Endothelial cell of umbilical vein (primary cell): ENCODE results near the gene NIPSNAP2. TPM values are rescaled to one million over a fixed set of nuclear protein-coding genes. Genes with fewer than 3 reads are reported as not detected.

Experiments
- BruUV-seq: library from RNA; stranded (reverse); fragments of 400-500 nt; replicated peaks from 2 replicates; lab custom pipeline; 2021; lab: Mats Ljungman, UMichigan
- CTCF ChIA-PET: fragments of 300-600, 350-600 bp; sonication (Branson Sonifier 250); formaldehyde crosslinking; loops from one replicate; lab custom pipeline; 2021; ENCODE audit warnings: antibody characterized with exemption, inconsistent platforms; lab: Charles Lee
- POLR2A ChIA-PET: fragments of 300-600, 350-600 bp; sonication (Branson Sonifier 250); formaldehyde crosslinking; loops from one replicate; lab custom pipeline; 2021; ENCODE audit warnings: antibody characterized with exemption, inconsistent platforms; lab: Charles Lee
- DNase-seq: peaks from one replicate; pipeline ENCODE4 v3.0.0-alpha.2; 2011; ENCODE audit warnings: low read depth, low spot score
- FAIRE-seq: peaks from 2 replicates; lab custom pipeline; 2011; peaks lifted over from hg19 to GRCh38; lab: Jason Lieb, UNC
- H2AFZ ChIP-seq: 2 replicates; pipeline ENCODE4 v1.6.0; 2012; ENCODE audit warnings: low read depth, low read length, control low read depth, inconsistent platforms
- H3K27ac ChIP-seq: 2 replicates; pipeline ENCODE4 v1.5.1; 2011; ENCODE audit warnings: low read depth, mild to moderate bottlenecking, control low read depth, low read length, moderate library complexity; ENCODE audit not compliant: insufficient read depth
- H3K27me3 ChIP-seq, 2 experiments: 2 replicates each; pipeline versions ENCODE4 v1.6.0 to v1.6.1; 2011; ENCODE audit warnings: low read length in 2 of 2, mixed read lengths in 1 of 2; ENCODE audit not compliant: control insufficient read depth in 2 of 2, insufficient read depth in 2 of 2
- H3K36me3 ChIP-seq, 2 experiments: 2 replicates in 1 of 2; 3 replicates in 1 of 2; pipeline ENCODE4 v1.5.1; 2011; ENCODE audit warnings: low read length in 2 of 2, mild to moderate bottlenecking in 1 of 2, moderate library complexity in 1 of 2; ENCODE audit not compliant: control insufficient read depth in 2 of 2, insufficient read depth in 2 of 2; ENCODE audit errors: extremely low read depth in 1 of 2
- H3K4me1 ChIP-seq: 3 replicates; pipeline ENCODE4 v1.5.1; 2011; ENCODE audit warnings: mild to moderate bottlenecking, low read length; ENCODE audit not compliant: control insufficient read depth, insufficient read depth; ENCODE audit errors: extremely low read depth
- H3K4me2 ChIP-seq: 2 replicates; pipeline ENCODE4 v1.6.1; 2011; ENCODE audit warnings: low read length, control low read depth, mixed read lengths; ENCODE audit not compliant: insufficient read depth
- H3K4me3 ChIP-seq, 3 experiments: fragments of 200-600 bp in 1 of 3; sonication (generic), shearing (Covaris generic) in 1 of 3; replicated peaks in 1 of 3; 2 replicates each; pipeline ENCODE4 v1.5.1; 2011 to 2016; ENCODE audit warnings: control low read depth in 3 of 3, low read length in 3 of 3, mild to moderate bottlenecking in 2 of 3, inconsistent platforms in 1 of 3, low read depth in 1 of 3, moderate library complexity in 1 of 3; ENCODE audit not compliant: insufficient read depth in 1 of 3
- H3K79me2 ChIP-seq: 2 replicates; pipeline ENCODE4 v1.6.0; 2012; ENCODE audit warnings: low read length, inconsistent platforms; ENCODE audit not compliant: control insufficient read depth, insufficient read depth
- H3K9ac ChIP-seq: replicated peaks from 2 replicates; pipeline ENCODE3; 2011; ENCODE audit warnings: low read length, control low read depth; ENCODE audit not compliant: insufficient read depth; ENCODE audit errors: extremely low read depth
- H3K9me1 ChIP-seq: replicated peaks from 3 replicates; pipeline ENCODE4 v1.6.0; 2011; ENCODE audit warnings: mild to moderate bottlenecking, low read length; ENCODE audit not compliant: control insufficient read depth, insufficient read depth; ENCODE audit errors: extremely low read depth
- H3K9me3 ChIP-seq: replicated peaks from 2 replicates; pipeline ENCODE4 v1.5.1; 2012; ENCODE audit warnings: low read length, inconsistent platforms; ENCODE audit not compliant: control insufficient read depth, insufficient read depth
- H4K20me1 ChIP-seq: replicated peaks from 2 replicates; pipeline ENCODE3; 2011; ENCODE audit warnings: mild to moderate bottlenecking, low read length; ENCODE audit not compliant: control insufficient read depth, insufficient read depth; ENCODE audit errors: extremely low read depth
- CTCF ChIP-seq, 2 donors: IDR thresholded peaks; 1 replicate in 1 of 2; 2 replicates in 1 of 2; pipeline ENCODE4 v1.5.1; 2011; ENCODE audit warnings: low read length in 2 of 2, mild to moderate bottlenecking in 2 of 2, moderate library complexity in 2 of 2, control low read depth in 1 of 2, inconsistent platforms in 1 of 2, low read depth in 1 of 2; ENCODE audit not compliant: insufficient read depth in 1 of 2; ENCODE audit errors: extremely low read depth in 1 of 2
- EZH2 ChIP-seq: IDR thresholded peaks from 2 replicates; pipeline ENCODE4 v1.6.1; 2012; ENCODE audit warnings: borderline replicate concordance, low read depth, mild to moderate bottlenecking, moderate library complexity, low read length, inconsistent platforms; ENCODE audit not compliant: severe bottlenecking
- FOS ChIP-seq: IDR thresholded peaks from 2 replicates; pipeline ENCODE4 v1.6.1; 2011; ENCODE audit warnings: mild to moderate bottlenecking, low read length, moderate library complexity, borderline replicate concordance; ENCODE audit not compliant: insufficient read depth
- GATA2 ChIP-seq: IDR thresholded peaks from 2 replicates; pipeline ENCODE4 v1.7.0; 2011; ENCODE audit warnings: low read depth, mild to moderate bottlenecking, moderate library complexity, mixed read lengths, low read length; ENCODE audit not compliant: insufficient read length, insufficient read depth
- JUN ChIP-seq: IDR thresholded peaks from 2 replicates; pipeline ENCODE4 v1.6.1; 2011; ENCODE audit warnings: borderline replicate concordance, low read depth; ENCODE audit not compliant: insufficient read length, insufficient read depth
- MAX ChIP-seq: IDR thresholded peaks from 2 replicates; pipeline ENCODE4 v1.6.1; 2011; ENCODE audit not compliant: insufficient read depth, insufficient read length
- MYC ChIP-seq: IDR thresholded peaks from one replicate; pipeline ENCODE4 v1.6.1; 2011; ENCODE audit warnings: mild to moderate bottlenecking, low read depth, low read length
- POLR2A ChIP-seq: IDR thresholded peaks from 2 replicates; pipeline ENCODE4 v1.6.1; 2012; ENCODE audit warnings: low read depth, mild to moderate bottlenecking, control low read depth, low read length
- POLR2AphosphoS5 ChIP-seq: IDR thresholded peaks from 2 replicates; pipeline ENCODE4 v1.6.1; 2012; ENCODE audit warnings: low read depth, mild to moderate bottlenecking, control low read depth, low read length, moderate library complexity; ENCODE audit not compliant: insufficient read depth
- dilution Hi-C: fragments of 300-500 bp; cut with MboI; formaldehyde crosslinking; loops from one replicate; pipeline ENCODE4 v1.15.0; 2019; ENCODE audit warnings: low sequenced_read_pairs; ENCODE audit not compliant: extremely low pct_ligation_motif_present
- intact Hi-C: fragments of 100-400 bp; cut with micrococcal nuclease; formaldehyde crosslinking; loops from one replicate; pipeline ENCODE4 v1.10.0; 2022
- polyA plus RNA-seq, 4 experiments: library from polyadenylated mRNA; depleted of rRNA in 3 of 4; stranded (reverse) in 3 of 4; unstranded in 1 of 4; fragments of >200 nt; gene quantifications; 2 replicates each; pipeline versions ENCODE4 v1.2.1 to v1.2.3, GENCODE V29; 2011 to 2012; ENCODE audit warnings: missing spikeins in 1 of 4
- total RNA-seq: library from RNA; stranded (reverse); gene quantifications from 2 replicates; pipeline ENCODE4 v1.2.3, GENCODE V29; 2021

Gene NIPSNAP2
- total and polyA plus RNA-seq, 2 donors (not counting 3 experiments of a cell fraction or from before 2014, with no cell fraction given), result 29.7 to 50.5 TPM

GRCh38 chr7:55917771-55918170, 46.6 kb upstream of the NIPSNAP2 start:
- Histone ChIP-seq H3K9me1 (no peaks in the 10 kb centered on the region), H3K4me1 (no peaks in the 10 kb centered on the region), H3K79me2 (no peaks in the 10 kb centered on the region), H3K9ac (no peak overlapping the region), H2AFZ (no peak overlapping the region), H3K27ac (no peak overlapping the region), H3K4me3 (no peak overlapping the region), H3K9me3 (no peaks in the 10 kb centered on the region), H4K20me1 (no peaks in the 10 kb centered on the region), H3K4me2 (no peak overlapping the region), H3K36me3 (no peaks in the 10 kb centered on the region), H3K27me3 (no peaks in the 10 kb centered on the region)
- DNase-seq (no peak), FAIRE-seq (no peak)
- ChIA-PET POLR2A (no interaction called here), CTCF (no interaction called here)
- BruUV-seq, result no TSS peak
- TF ChIP-seq GATA2 (no peak), FOS (no peak), MYC (no peak), POLR2A (no peak), EZH2 (no peak), MAX (no peak), POLR2AphosphoS5 (no peak), CTCF (IDR thresholded peaks at IDR 0.05; ENCODE audit: extremely low read depth in 1 of 2, insufficient read depth in 1 of 2, low read depth in 1 of 2, low read length in 2 of 2) (no peak), JUN (no peak)
- intact Hi-C loops, result no loop called here
- dilution Hi-C loops, result no loop called here
